ENCODE data around the gene KDM7A. TPM values are rescaled to one million over a fixed set of nuclear protein-coding genes. Genes with fewer than 3 reads are reported as not detected.

Gene KDM7A
- total and polyA plus RNA-seq, 10 of the 15 experiments (the other 5 are each of a cell fraction or from before 2014, with no cell fraction given), result 0.07 to 0.96 (median 0.74) TPM

GRCh38 chr7:140189917-140190316, 13.1 kb upstream of the KDM7A start:
- no peaks in the 10 kb centered on the region for H3K79me2 ChIP-seq (ENCODE audit: control insufficient read depth, insufficient read depth, low read length)
- no peaks in the 10 kb centered on the region for H3K9me3 ChIP-seq (replicated peaks; ENCODE audit: control insufficient read depth, insufficient read depth, low read length)
- no peaks in the 10 kb centered on the region for H4K20me1 ChIP-seq (ENCODE audit: control insufficient read depth, insufficient read depth)
- H3K4me3 ChIP-seq, result no peak overlapping the region
- ChIA-PET CTCF (no interaction called here), POLR2A (no interaction called here), RAD21 (ENCODE audit: unreplicated experiment) (interaction anchor here (1.5 kb wide), 1 partner anchor 10 kb away, joined by 3 read pairs; no protein-coding TSS in a partner anchor), SMC1A (ENCODE audit: uncharacterized antibody, unreplicated experiment) (interaction anchor here (1.4 kb wide), 1 partner anchor 22 kb away, joined by 3 read pairs; no protein-coding TSS in a partner anchor)
- H3K4me1 ChIP-seq (ENCODE audit: control insufficient read depth, insufficient read depth, low read length), result no peaks in the 10 kb centered on the region
- no peak for DNase-seq (ENCODE audit: low read depth, low spot score)
- peaks cover 0 to 3% of the 10 kb centered on the region in 2 experiments; a peak in 1 of 4 replicates for H3K27me3 ChIP-seq (replicated peaks in 1 of 2; ENCODE audit: control insufficient read depth in 2 of 2, insufficient read depth in 2 of 2, low read length in 1 of 2)
- WGBS (ENCODE audit: insufficient coverage, insufficient replicate concordance, low lambda C conversion rate, missing lambda C conversion rate), result 100% methylated on average over 2 of the region's 2 CpGs
- in situ Hi-C loops (cut with MboI) (no loop called here), intact Hi-C loops (cut with micrococcal nuclease; ENCODE audit: unreplicated experiment) (no loop called here)
- H3K27ac ChIP-seq (ENCODE audit: control insufficient read depth, insufficient read depth), result no peak overlapping the region
- H2AFZ ChIP-seq (ENCODE audit: control insufficient read depth, low read depth, low read length), result no peak overlapping the region
- no peak for ATAC-seq
- no peaks in the 10 kb centered on the region for H3K36me3 ChIP-seq (ENCODE audit: control insufficient read depth in 2 of 2, insufficient read depth in 2 of 2, low read length in 1 of 2)
- H3K4me2 ChIP-seq (ENCODE audit: control insufficient read depth, insufficient read depth), result no peak overlapping the region
- FAIRE-seq, result no peak
- H3K9ac ChIP-seq (ENCODE audit: control insufficient read depth, insufficient read depth, low read length), result no peak overlapping the region
- BruUV-seq (replicated peaks), result no TSS peak
- TF ChIP-seq GATAD2B (conservative IDR thresholded peaks at IDR 0.05; ENCODE audit: low read depth) (no peak), IRF4 (IDR thresholded peaks at IDR 0.05; ENCODE audit: low read depth, low read length) (no peak), IKZF2 (IDR thresholded peaks at IDR 0.05) (no peak), GABPA (IDR thresholded peaks at IDR 0.05; ENCODE audit: low read depth) (no peak), ZZZ3 (IDR thresholded peaks at IDR 0.05; ENCODE audit: control insufficient read depth, insufficient read length, low read depth) (no peak), NR2C1 (IDR thresholded peaks at IDR 0.05) (no peak)
- TF ChIP-seq, protein P1, sequence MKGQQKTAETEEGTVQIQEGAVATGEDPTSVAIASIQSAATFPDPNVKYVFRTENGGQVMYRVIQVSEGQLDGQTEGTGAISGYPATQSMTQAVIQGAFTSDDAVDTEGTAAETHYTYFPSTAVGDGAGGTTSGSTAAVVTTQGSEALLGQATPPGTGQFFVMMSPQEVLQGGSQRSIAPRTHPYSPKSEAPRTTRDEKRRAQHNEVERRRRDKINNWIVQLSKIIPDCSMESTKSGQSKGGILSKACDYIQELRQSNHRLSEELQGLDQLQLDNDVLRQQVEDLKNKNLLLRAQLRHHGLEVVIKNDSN (IDR thresholded peaks at IDR 0.05; ENCODE audit: borderline replicate concordance, extremely low read length, insufficient read depth, low read depth, low read length), result no peak
- TF ChIP-seq, protein P2, sequence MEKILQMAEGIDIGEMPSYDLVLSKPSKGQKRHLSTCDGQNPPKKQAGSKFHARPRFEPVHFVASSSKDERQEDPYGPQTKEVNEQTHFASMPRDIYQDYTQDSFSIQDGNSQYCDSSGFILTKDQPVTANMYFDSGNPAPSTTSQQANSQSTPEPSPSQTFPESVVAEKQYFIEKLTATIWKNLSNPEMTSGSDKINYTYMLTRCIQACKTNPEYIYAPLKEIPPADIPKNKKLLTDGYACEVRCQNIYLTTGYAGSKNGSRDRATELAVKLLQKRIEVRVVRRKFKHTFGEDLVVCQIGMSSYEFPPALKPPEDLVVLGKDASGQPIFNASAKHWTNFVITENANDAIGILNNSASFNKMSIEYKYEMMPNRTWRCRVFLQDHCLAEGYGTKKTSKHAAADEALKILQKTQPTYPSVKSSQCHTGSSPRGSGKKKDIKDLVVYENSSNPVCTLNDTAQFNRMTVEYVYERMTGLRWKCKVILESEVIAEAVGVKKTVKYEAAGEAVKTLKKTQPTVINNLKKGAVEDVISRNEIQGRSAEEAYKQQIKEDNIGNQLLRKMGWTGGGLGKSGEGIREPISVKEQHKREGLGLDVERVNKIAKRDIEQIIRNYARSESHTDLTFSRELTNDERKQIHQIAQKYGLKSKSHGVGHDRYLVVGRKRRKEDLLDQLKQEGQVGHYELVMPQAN (conservative IDR thresholded peaks at IDR 0.05), result no peak

Measured in GM12878 (cell line).